ENCODE data around the gene MRPS27.

Gene MRPS27

DNA sequence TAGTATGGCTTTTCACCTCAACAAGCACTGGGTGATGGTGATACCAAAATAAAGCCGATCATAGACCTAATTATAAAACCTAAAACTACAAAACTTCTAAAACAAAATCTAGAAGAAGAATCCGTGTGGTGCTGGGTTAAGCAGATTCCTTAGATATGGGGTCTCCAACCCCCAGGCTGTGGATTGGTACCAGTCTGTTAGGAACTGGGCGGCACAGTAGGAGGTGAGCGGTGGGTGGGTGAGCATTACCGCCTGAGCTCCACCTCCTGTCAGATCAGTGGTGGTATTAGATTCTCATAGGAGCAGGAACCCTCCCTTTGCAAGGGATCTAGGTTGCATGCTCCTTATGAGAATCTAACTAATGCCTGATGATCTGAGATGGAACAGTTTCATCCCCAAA, 33.2 kb downstream of the MRPS27 start:
- FAIRE-seq, result no peak

DNA sequence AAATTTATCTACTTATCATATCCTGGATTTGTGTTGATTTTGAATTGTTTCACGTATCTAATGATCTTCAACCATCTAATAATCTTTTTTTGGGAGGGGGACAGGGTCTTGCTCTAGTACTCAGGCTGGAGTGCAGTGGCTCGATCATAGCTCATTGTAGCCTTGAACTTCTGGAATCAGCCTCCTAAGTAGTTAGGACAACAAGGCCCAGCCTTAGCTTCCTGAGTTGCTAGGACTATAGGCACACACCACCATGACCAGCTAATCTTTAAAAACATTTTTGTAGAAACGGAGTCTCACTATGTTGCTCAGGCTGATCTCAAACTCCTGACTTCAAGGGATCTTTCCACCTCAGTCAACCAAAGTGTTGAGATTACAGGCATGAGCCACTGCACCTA, 34.6 kb downstream of the MRPS27 start:
- FAIRE-seq, result no peak

DNA sequence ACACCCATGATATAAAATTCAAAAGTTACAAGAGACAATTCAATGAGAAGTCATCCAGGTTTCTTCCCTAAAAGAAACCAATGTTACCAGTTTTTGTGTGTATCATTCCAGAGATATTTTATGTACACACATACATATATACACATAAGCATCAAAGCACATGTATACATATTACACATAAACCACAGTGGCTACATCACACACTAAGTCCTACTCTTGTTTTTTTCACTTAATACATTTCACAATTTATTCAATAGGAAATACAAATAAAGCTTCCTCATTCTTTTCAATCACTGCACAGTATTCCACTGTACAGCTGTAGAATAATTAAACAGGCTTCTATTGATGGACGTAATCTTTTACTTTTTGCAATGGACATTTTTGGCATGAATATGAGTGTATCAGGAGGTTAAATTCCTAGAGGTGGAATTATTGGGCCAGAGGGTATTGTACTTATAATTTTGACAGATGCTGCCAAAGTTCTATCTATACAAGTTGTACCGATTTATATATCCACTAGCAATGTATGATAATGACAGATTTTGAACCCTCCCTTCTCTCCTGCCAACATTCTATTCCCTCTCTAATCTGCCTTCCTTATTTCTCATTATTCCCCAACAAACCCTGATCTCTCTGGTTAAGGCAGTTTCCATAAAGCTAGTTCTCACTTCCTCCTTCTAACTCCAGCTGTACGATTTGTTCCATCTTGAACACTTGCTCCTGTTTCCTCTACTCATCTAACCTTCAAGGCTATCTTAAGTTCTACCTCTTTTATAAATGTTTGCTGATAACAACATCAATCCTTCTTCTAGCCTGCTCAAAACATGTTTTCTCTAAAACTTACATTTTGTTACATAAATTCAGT, 35.2 kb downstream of the MRPS27 start:
- FAIRE-seq, result no peak

DNA sequence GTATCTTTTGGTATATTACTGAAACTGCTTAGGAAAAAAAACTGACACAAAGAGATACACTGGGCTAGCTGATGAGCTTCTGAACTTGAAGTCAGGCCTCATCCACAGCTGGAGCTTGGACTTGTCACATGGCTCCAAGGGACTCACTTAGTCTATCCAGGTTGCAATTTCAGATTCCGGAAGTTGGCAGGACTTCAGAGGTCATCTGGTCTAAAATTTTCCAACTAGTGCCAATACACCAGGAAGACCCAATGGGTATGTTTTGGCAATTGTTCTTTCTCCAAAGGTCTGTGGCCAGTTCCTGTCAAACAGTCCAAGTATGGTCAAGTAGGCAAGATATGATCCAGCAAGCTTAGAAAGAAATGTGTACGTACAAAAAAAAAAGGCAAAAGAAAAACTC, 36.7 kb downstream of the MRPS27 start:
- FAIRE-seq, result no peak

DNA sequence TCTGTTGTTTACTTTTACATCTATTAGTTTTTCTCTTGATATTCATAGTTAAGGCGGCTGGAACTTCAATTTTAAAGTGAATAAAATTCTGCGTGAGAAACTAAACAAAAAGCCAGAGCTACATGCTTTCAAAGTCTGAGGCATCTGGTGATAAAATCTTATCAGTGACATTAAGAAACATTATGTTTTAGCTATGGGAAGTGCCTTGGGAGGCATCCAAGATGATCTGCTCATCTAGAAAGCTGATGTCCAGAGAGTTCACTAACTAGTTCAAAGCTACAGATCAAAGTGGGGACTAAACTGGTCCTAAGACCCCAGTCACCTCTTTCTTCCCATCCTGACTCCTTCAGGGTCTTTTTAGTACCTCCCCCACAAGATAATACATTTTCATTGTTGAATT, 37.2 kb downstream of the MRPS27 start:
- FAIRE-seq, result no peak

DNA sequence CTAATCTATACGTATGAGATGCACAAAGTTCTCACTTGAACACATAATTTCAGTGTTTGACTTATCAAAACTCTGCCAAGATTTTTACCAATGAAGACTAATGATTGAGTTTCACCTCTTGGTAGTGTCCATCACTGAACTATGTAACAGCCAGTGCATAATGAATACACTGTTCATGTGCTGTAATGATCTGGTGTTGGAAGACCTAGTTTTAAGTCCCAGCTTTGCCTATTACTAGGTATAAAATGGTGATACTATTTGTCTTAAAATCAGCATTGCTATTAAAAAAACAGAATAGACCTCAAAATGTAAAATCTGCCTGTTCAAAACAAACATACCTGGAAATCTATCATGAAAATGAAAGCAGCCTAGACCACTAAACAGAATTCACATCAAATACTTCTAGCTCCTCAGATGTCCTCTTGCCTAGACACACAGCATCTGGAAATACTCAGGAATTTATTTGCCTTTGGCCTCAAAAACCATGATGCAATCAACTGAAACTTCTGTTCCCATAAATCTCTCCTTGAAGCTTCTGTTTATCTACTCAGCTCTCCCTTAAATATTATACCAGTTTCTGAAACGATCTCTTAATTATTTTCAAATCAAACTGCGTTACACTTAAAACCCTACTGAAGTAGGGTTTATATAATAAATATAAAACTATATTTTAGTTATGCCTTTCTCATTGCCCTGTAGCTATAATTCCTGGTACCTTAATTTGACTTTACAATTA, 38.1 kb downstream of the MRPS27 start:
- FAIRE-seq, result no peak

DNA sequence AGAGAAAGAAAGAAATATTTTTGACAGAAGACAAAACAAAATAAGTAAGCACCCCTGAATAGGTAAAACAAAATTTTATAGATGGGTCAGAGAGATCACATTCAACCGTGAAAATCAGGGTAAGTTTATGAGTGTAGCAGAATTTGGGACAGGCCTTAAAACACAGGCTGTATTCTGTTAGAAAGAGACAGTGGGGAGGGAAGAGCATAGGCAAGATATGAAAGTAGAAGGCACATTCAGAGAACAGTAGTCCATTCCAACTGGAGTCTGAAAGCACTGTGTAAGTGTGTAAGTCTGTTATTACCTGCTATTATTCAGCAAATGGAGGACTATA, 38.6 kb downstream of the MRPS27 start:
- FAIRE-seq, result no peak

DNA sequence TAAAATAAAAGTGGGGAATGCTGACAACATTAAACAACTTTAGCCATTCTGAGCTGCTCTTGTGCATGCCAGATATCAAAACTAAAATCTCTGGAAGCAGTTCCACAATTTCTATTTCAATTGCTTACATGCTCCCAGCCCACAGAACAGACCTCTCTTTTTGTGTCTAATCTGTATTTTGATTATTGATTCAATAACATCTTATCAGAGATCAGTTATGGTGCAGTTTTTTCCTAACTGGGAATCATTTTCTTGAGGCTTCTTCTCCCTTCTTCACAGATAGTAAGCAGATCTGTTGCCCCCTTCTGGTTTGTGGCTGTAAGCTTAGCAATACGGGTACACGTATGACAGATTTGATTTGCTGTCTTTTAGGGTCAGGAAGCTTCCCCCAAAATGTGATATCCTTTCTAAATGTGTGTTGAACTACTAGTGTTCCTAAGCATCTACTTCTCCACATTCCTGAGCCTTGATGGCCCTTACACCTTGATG, 39.4 kb downstream of the MRPS27 start:
- no peak for FAIRE-seq

DNA sequence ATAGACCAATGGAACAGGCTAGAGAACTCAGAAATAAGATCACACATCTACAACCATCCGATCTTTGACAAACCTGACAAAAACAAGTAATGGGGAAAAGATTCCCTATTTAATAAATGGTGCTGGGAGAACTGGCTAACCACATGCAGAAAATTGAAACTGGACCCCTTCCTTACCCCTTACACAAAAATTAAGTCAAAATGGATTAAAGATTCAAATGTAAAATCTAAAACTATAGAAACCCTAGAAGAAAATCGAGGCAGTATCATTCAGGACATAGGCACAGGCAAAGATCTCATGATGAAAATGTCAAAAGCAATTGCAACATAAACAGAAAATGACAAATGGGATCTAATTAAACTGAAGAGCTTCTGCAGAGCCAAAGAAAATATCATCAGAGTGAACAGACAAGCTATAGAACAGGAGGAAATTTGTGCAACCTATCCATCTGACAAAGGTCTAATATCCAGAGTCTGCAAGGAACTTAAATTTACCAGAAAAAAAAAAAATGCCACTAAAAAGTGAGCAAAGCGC, 43.8 kb downstream of the MRPS27 start:
- no peak for FAIRE-seq

DNA sequence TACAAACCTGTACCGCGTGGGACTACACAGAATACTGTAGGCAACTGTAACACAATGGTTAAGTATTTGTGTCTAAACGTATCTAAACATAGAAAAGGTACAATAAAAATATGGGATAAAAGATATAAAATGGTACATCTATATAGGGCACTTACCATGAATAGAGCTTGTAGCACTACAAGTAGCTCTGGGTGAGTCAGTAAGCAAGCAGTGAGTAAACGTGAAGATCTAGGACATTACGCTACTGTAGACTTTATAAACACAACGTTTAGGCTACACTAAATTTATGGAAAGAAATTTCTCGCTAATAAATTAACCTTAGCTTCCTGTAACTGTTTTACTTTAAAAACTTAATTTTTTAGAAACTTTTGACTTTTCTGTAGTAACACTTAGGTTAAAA, 46.5 kb downstream of the MRPS27 start:
- no peak for FAIRE-seq

DNA sequence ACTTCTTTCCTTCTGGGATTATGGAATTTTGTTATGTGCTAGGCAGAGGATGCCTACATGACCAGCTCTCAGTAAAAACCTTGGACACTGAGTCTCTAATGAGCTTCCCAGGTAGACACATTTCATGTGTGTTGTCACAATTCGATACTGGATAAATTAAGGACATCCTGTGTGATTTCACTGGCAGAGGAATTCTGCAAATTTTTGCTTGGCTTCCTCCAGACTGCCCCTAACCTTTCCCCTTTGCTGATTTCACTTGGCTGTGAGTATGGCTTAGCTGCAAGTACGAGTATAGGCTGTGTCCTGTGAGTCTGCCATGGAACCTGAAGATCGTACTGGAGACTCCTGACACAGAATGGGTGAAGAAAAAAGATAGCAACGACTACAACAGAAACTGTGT, 47.6 kb downstream of the MRPS27 start:
- FAIRE-seq, result no peak

DNA sequence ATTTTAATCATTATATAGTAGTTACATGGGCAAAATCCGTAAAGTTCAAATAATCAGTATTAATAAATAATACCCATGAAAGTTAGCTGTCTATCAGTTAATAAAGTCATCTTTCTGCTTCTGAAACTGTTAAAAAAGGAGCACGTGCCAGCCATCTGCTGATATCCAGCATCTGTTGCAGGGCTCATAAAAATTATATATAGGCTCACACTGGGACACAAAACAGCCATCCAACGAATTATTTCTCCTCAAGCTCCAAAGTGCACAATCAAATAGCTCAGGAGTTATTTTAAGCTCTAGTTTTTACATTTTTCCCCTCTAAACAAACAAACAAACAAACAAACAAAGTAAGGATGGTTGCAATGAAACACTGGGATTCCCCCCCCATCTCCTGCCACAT, 48.3 kb downstream of the MRPS27 start:
- no peak for FAIRE-seq

DNA sequence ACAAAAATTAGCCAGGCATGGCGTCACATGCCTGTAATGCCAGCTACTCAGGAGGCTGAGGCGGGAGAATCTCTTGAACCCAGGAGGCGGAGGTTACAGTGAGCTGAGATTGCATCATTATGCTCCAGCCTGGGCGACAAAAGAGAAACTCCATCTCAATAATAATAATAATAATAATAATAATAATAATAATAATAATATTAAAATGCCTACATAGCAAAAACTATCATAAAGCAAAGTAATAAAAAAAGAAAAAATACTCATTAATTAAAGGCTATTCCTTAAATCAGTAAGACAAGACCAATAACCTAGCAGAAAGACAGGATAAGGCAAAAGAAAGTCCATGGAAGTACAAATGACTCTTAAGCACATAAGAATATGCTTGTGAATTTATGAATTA, 50.0 kb downstream of the MRPS27 start:
- FAIRE-seq, result no peak

DNA sequence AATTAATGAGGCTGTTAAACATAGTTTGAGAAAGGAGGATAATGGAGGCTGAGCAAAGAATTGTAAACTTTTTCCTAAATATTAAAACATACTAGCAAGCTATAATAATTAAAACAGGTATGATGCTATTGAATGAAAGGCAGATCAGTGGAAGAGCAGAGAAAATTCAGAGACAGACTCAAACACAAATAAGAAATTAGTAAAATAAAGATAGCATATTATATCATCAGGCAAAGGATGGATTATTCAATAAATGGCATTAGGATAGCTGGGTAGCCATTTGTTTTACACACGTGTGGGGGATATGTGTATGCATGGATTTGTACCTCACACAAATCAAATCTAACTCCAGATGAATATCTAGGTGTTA, 50.6 kb downstream of the MRPS27 start:
- no peak for FAIRE-seq

DNA sequence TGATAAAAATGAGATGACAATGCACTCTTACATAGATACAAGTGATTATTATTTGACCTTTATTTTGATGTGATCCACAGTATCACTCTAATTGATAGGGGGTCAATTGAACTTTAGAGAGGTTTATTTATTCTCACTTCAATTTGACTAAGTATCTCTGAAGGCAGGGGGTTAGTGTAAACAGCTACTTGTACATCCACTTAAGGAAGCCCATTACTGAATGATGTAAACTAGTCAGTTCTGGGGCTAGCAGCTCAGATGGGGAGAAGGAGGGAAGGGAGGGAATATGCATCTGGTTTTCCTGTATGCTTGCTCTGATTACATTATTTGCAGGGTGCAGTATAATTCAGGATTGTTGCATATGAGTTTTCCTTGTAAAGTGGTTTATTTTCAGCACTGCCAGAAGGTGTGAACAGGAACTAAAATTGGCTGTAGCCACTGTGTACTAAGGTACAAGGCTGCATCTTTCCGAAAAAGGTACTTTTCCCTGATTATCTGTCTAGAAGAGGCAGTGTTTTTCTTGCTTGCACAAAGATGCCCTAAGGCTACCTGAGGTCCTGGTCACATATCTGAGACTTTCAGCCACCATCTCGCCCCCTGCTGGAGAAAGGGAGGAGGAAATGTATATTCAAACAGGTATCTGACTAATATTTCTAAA, 51.2 kb downstream of the MRPS27 start:
- no peak for FAIRE-seq

DNA sequence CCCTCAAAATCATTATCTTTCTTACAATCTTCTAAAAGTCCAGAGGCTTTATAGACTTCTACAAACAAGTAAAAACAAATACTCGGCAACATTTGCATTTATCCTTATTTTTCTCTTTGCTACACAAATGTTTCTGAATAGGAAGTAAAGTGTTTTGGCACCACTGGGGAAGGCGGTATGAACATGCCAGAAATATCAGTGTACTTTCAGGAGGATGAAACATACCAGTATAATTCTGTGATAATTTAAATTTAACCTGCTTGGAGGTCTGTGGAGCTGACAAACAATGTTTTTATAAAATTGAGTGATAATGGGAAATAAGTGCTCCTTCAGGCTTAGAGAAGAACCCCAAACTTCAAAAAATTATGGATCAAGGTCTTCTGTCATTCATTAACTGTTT, 51.8 kb downstream of the MRPS27 start:
- FAIRE-seq, result no peak

DNA sequence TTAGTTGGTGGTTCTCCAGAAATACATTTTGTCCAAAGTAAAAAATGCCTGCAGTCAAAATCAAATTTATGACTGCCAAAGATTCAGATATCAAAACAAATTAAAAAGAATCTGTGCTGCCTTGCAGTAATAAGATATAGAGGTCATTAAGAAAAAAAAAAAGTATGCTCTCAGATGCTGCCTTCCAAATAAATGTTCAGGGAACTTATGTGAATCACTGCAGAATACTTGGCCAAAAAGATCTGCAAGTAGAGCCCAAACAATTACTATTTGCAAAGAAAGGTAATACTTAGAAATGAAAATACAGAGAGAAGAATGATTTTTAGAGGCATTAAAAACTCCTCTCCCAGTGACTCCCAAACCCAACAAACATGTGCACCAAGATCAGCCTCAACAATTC, 52.4 kb downstream of the MRPS27 start:
- no peak for FAIRE-seq

DNA sequence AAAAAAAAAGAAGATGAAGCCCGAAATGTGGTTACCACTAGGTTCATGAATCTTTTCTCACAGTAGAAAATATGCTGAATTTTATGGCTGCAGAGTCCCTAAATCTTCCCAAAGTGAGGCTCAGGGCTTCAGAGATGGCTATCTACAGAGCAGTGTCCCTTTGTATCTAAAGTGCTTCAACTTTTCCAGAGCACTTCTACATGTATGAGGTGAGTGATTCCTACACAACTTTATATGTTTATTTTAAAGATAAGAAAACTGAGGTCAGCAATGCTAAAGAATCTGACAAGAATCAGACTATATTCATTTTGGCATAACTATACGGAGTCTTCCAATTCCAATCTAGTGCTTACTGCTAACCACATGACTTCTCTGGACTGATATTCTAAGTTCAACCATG, 53.2 kb downstream of the MRPS27 start:
- no peak for FAIRE-seq

DNA sequence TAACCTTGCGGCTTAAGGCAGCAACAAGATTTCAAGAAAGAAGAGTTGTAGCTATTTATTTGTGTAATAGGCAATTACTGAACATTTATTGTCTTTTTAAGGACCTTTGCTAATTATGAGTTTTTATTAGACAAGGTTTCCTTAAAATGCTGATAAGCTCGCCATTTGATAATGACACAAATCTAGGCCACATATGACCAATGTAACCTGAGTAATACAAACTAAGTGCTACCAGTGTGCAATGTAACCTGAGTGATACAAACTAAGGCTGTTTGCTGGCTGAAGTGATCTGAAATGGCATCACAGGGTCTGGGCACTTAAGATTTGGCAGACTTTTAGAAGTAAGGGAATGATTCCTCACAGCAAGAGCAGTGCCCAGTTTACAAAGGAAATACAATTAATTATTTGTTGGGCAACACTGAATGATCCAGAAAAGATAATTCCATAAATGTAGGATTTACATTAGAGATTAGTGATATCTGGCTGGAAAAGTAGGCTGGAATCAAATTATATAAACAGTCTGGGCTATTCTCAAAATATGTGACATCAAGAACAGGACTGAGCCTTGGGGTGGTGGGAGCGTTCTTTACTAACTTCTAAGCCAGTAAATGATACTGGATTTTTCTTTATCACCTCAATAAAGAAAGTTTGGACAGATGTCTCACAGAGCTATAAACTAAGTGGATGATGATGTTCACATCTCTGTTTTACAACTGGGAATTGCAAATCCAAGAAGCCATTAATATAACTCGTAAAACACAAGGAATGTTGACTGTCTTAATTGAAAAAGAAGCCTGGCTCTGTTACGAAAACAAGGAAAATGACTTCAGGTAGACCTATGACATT, 54.8 kb downstream of the MRPS27 start:
- FAIRE-seq, result no peak

DNA sequence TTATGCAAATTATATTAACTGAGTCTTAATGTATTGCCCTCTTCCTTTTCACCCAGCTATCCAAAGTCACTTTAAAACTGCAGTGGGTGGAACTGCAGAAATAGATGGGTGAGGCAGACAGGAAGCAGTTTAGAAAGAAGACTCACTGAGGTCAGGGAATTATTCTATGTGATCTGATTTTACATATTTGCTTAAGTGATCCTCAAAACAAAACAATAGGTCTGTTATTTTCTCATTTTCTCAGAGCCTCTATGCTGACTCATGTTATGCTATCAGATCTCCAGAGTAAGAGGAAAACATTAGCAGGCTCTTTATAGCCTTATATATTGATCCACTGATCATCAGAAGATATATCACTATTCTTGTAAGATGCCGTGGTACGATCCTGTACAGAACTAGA, 63.5 kb downstream of the MRPS27 start:
- FAIRE-seq, result no peak

DNA sequence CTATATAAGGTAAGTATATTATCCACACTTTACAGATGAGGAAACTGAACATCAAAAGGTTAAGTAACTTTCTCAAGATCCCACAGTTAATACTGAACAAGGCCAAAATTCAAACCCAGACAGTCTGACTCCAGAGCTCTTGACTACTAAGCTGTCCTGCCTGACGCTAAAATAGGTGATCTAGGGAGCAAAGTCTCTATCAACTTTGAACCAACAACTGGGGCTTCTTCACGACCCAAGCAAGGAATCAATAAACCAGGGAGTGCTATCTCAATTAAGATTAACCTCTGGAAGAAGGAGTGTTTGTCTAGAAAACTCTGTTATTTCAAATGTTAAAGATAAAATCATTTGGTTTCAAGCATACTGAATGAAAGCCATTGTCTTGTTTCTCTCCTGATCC, 64.4 kb downstream of the MRPS27 start:
- FAIRE-seq, result no peak

DNA sequence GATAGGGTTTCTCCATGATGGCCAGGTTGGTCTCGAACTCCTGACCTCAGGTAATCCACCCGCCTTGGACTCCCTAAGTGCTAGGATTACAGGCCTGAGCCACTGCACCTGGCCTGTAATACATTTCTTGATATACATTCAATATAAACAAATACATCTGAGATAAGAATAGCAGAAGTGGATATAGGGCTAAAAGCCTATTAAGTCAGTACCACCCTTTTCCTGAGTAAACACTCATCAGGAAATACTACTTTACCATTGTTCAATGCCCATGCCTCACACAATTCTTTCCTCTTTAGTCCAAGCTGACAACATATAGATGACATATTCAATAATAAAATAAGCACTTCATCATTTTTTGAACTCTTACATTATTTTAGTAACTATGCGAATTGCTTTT, 64.8 kb downstream of the MRPS27 start:
- FAIRE-seq, result no peak
